SK-N-SH (cell line): ENCODE results near the gene USH1G. TPM values are rescaled to one million over a fixed set of nuclear protein-coding genes. Genes with fewer than 3 reads are reported as not detected.

ENCODE experiments used
- CTCF ChIA-PET: fragments of 300-600, 350-600 bp; formaldehyde crosslinking; extraction: SDS; loops from one replicate; lab custom pipeline; 2021; lab: Yijun Ruan, JAX
- POLR2A ChIA-PET: fragments of 350-600 bp; sonication (Branson Sonifier 250); formaldehyde crosslinking; extraction: SDS; loops from one replicate; lab custom pipeline; 2020; ENCODE audit warnings: antibody characterized with exemption, inconsistent platforms; lab: Yijun Ruan, JAX
- DNase-seq: peaks from one replicate; pipeline ENCODE4 v3.0.0; 2012
- H2AFZ ChIP-seq: fragments of 200-600 bp; sonication (generic); 2 replicates; pipeline ENCODE4 v1.8.1; 2016; ENCODE audit warnings: antibody characterized with exemption, mild to moderate bottlenecking, low read depth
- H3F3A ChIP-seq: fragments of 200-600 bp; sonication (generic); replicated peaks from 2 replicates; pipeline ENCODE3; 2016; ENCODE audit warnings: antibody characterized with exemption, mild to moderate bottlenecking; ENCODE audit not compliant: insufficient read depth
- H3K27ac ChIP-seq, 2 experiments: fragments of 200-500 bp in 1 of 2; fragments of 200-600 bp in 1 of 2; sonication (Bioruptor generic) in 1 of 2; sonication (generic), shearing (Covaris generic) in 1 of 2; 2 replicates each; pipeline versions ENCODE4 v1.5.1 to v1.6.1; 2014 to 2016; ENCODE audit warnings: low read depth in 2 of 2, inconsistent platforms in 1 of 2, low read length in 1 of 2, mild to moderate bottlenecking in 1 of 2, mixed read lengths in 1 of 2
- H3K27me3 ChIP-seq: fragments of 200-600 bp; sonication (generic), shearing (Covaris generic); 2 replicates; pipeline ENCODE4 v1.6.1; 2016; ENCODE audit warnings: mixed run types; ENCODE audit not compliant: insufficient read depth
- H3K36me3 ChIP-seq, 2 experiments: fragments of 200-500 bp in 1 of 2; fragments of 200-600 bp in 1 of 2; sonication (Bioruptor generic) in 1 of 2; sonication (generic) in 1 of 2; replicated peaks in 1 of 2; 2 replicates each; pipeline versions ENCODE3 to v1.5.1; 2014 to 2016; ENCODE audit warnings: low read length in 1 of 2, mild to moderate bottlenecking in 1 of 2; ENCODE audit not compliant: insufficient read depth in 2 of 2, control insufficient read depth in 1 of 2
- H3K4me1 ChIP-seq, 2 experiments: fragments of 200-500 bp in 1 of 2; fragments of 200-600 bp in 1 of 2; sonication (Bioruptor generic) in 1 of 2; sonication (generic), shearing (Covaris generic) in 1 of 2; 2 replicates each; pipeline versions ENCODE4 v1.5.1 to v1.6.1; 2014 to 2016; ENCODE audit warnings: low read depth in 1 of 2, low read length in 1 of 2, mixed run types in 1 of 2; ENCODE audit not compliant: insufficient read depth in 2 of 2, control insufficient read depth in 1 of 2
- H3K4me2 ChIP-seq: fragments of 200-600 bp; sonication (generic), shearing (Covaris generic); 2 replicates; pipeline ENCODE4 v1.6.1; 2017; ENCODE audit warnings: mixed run types
- H3K4me3 ChIP-seq, 2 experiments: fragments of 200-500 bp in 1 of 2; fragments of 200-600 bp in 1 of 2; sonication (Bioruptor generic) in 1 of 2; sonication (generic), shearing (Covaris generic) in 1 of 2; 2 replicates each; pipeline versions ENCODE4 v1.5.1 to v1.8.1; 2014 to 2016; ENCODE audit warnings: low read depth in 2 of 2, inconsistent platforms in 1 of 2, low read length in 1 of 2, mild to moderate bottlenecking in 1 of 2, mixed read lengths in 1 of 2, moderate library complexity in 1 of 2
- H3K79me2 ChIP-seq: fragments of 200-600 bp; sonication (generic); 2 replicates; pipeline ENCODE4 v1.8.1; 2017; ENCODE audit warnings: mild to moderate bottlenecking; ENCODE audit not compliant: insufficient read depth
- H3K9ac ChIP-seq: fragments of 200-600 bp; sonication (generic); 2 replicates; pipeline ENCODE4 v1.6.1; 2017; ENCODE audit warnings: mixed run types
- H3K9me2 ChIP-seq: fragments of 200-600 bp; sonication (generic); 2 replicates; pipeline ENCODE4 v1.6.1; 2017; ENCODE audit warnings: mixed run types
- H3K9me3 ChIP-seq: fragments of 200-600 bp; sonication (generic); 2 replicates; pipeline ENCODE4 v1.6.1; 2017; ENCODE audit warnings: mixed run types, mild to moderate bottlenecking, moderate library complexity
- H4K20me1 ChIP-seq: fragments of 200-600 bp; sonication (generic); 2 replicates; pipeline ENCODE4 v1.6.1; 2017; ENCODE audit warnings: mild to moderate bottlenecking, mixed run types; ENCODE audit not compliant: insufficient read depth
- CTCF ChIP-seq: fragments of 200-600 bp; sonication (generic); IDR thresholded peaks from 2 replicates; pipeline ENCODE4 v1.6.1; 2017; ENCODE audit warnings: antibody characterized with exemption, mild to moderate bottlenecking, moderate library complexity
- EP300 ChIP-seq, 2 experiments: IDR thresholded peaks; 2 replicates each; pipeline versions ENCODE4 v1.4.0 to v1.6.1; 2012; ENCODE audit warnings: borderline replicate concordance in 1 of 2, low read depth in 1 of 2, low read length in 1 of 2
- FOSL2 ChIP-seq: IDR thresholded peaks from 2 replicates; pipeline ENCODE4 v1.4.0; 2012; ENCODE audit warnings: low read depth, mild to moderate bottlenecking, moderate library complexity, borderline replicate concordance
- MAX ChIP-seq: IDR thresholded peaks from 2 replicates; pipeline ENCODE4 v1.4.0; 2012; ENCODE audit warnings: low read depth
- MXI1 ChIP-seq: IDR thresholded peaks from 2 replicates; pipeline ENCODE4 v1.6.1; 2012; ENCODE audit warnings: mild to moderate bottlenecking, low read depth, low read length, improper control_type of control experiment
- NRF1 ChIP-seq: IDR thresholded peaks from 2 replicates; pipeline ENCODE4 v1.6.1; 2012; ENCODE audit warnings: low read depth, mild to moderate bottlenecking, low read length
- RAD21 ChIP-seq: IDR thresholded peaks from 2 replicates; pipeline ENCODE4 v1.6.1; 2012; ENCODE audit warnings: mild to moderate bottlenecking, low read length
- RFX5 ChIP-seq: IDR thresholded peaks from 2 replicates; pipeline ENCODE4 v1.6.1; 2012; ENCODE audit warnings: mild to moderate bottlenecking, improper control_type of control experiment, low read length
- RXRA ChIP-seq: IDR thresholded peaks from 2 replicates; pipeline ENCODE4 v1.4.0; 2012; ENCODE audit warnings: low read depth, mild to moderate bottlenecking, borderline replicate concordance
- SIN3A ChIP-seq: IDR thresholded peaks from 2 replicates; pipeline ENCODE4 v1.6.1; 2012; ENCODE audit warnings: low read depth, mild to moderate bottlenecking, low read length, moderate library complexity, borderline replicate concordance
- USF1 ChIP-seq: IDR thresholded peaks from 2 replicates; pipeline ENCODE4 v1.4.0; 2012; ENCODE audit warnings: low read depth, borderline replicate concordance
- YY1 ChIP-seq: IDR thresholded peaks from 2 replicates; pipeline ENCODE4 v1.4.0; 2012; ENCODE audit warnings: low read depth, mild to moderate bottlenecking
- WGBS: methylation state at CpG from one replicate; pipeline ENCODE4 v1.1.6; 2017; ENCODE audit warnings: low lambda C conversion rate; 5-methylcytosine and 5-hydroxymethylcytosine counted together
- polyA plus RNA-seq, 3 experiments: library from polyadenylated mRNA; depleted of rRNA; stranded (reverse); fragments of >200 nt; gene quantifications; 2 replicates each; pipeline ENCODE4 v1.2.3, GENCODE V29; 2012

Gene USH1G
- polyA plus RNA-seq, 1 of the 3 experiments (the other 2 are of a cell fraction) = not detected

- TF ChIP-seq FOSL2 (no peak), SIN3A (no peak), YY1 (no peak), USF1 (no peak)
- TF ChIP-seq, all 33 proteins: peak for 0
These were observed 29.5 kb upstream of the USH1G start (continued) for GRCh38 chr17:74952431-74953133.

GRCh38 chr17:74951680-74952421, 28.8 kb upstream of the USH1G start:
- no peaks in the 10 kb centered on the region; a peak in 1 of 4 replicates for H3K4me1 ChIP-seq
- DNase-seq = no peak
- H3K79me2 ChIP-seq = no peaks in the 10 kb centered on the region
- CTCF ChIA-PET = interaction anchor here (1.0 to 10.7 kb wide), 8 partner anchors 10 to 160 kb away, joined by 3 to 104 read pairs (median 4); partner anchors contain the start of genes OTOP2 and USH1G
- TF ChIP-seq MAX (no peak), EP300 (IDR thresholded peaks at IDR 0.05; ENCODE audit: borderline replicate concordance in 1 of 2, low read depth in 1 of 2, low read length in 1 of 2) (no peak), USF1 (no peak), MXI1 (no peak), RFX5 (no peak), NRF1 (no peak), RAD21 (no peak), CTCF (no peak), RXRA (no peak)
- no peaks in the 10 kb centered on the region for H3K9me2 ChIP-seq
- H3K9me3 ChIP-seq = no peaks in the 10 kb centered on the region
- no peaks in the 10 kb centered on the region for H3K36me3 ChIP-seq
- H3K4me3 ChIP-seq = no peak overlapping the region
- no peak overlapping the region for H3K9ac ChIP-seq
- H4K20me1 ChIP-seq = no peaks in the 10 kb centered on the region
- no peak overlapping the region for H3K4me2 ChIP-seq
- peaks cover 44% of the 10 kb centered on the region for H3K27me3 ChIP-seq
- no peak overlapping the region for H2AFZ ChIP-seq
- WGBS = 87% methylated on average over 28 of the region's 32 CpGs
- H3K27ac ChIP-seq = no peak overlapping the region
- POLR2A ChIA-PET = interaction anchor here (2.5 kb wide), 1 partner anchor 13 kb away, joined by 5 read pairs; no protein-coding TSS in a partner anchor
- H3F3A ChIP-seq = no peaks in the 10 kb centered on the region
